ENCODE measurements around the gene POU2F3. TPM values are rescaled to one million over a fixed set of nuclear protein-coding genes. Genes with fewer than 3 reads are reported as not detected.
A peak's percentile ranks its signal among the peaks of the same experiment; 100 is the strongest.

The POU2F3 gene
- total RNA-seq, 6 experiments from 2014 or later = not detected

- H3K27ac Mint-ChIP-seq = no peak overlapping the region
Measured at GRCh38 chr11:120302001-120302805, 62.3 kb downstream of the POU2F3 start.

GRCh38 chr11:120303004-120303637 lies 63.2 kb downstream of the POU2F3 start:
- Mint-ChIP-seq H3K4me3 (no peak overlapping the region), H3K9me3 (no peaks in the 10 kb centered on the region), H3K4me1 (ENCODE audit: low read depth) (peaks cover 29% of the 10 kb centered on the region), H3K27ac (no peak overlapping the region), H3K36me3 (ENCODE audit: low read depth) (no peaks in the 10 kb centered on the region), H3K27me3 (ENCODE audit: insufficient read depth) (peaks cover 26% of the 10 kb centered on the region)
- DNase-seq = peak; percentile 67
- peak; percentile 99 for TF ChIP-seq CTCF (IDR thresholded peaks at IDR 0.05)

More at GRCh38 chr11:120302001-120302805, 62.3 kb downstream of the POU2F3 start:
- DNase-seq = no peak
- Mint-ChIP-seq H3K4me3 (no peak overlapping the region), H3K4me1 (ENCODE audit: low read depth) (peaks cover 29% of the 10 kb centered on the region), H3K36me3 (ENCODE audit: low read depth) (no peaks in the 10 kb centered on the region), H3K27me3 (ENCODE audit: insufficient read depth) (peaks cover 29% of the 10 kb centered on the region), H3K9me3 (no peaks in the 10 kb centered on the region)
- TF ChIP-seq CTCF (IDR thresholded peaks at IDR 0.05) = no peak

- DNase-seq = no peak
- H3K9me3 Mint-ChIP-seq = no peaks in the 10 kb centered on the region
- no peaks in the 10 kb centered on the region for H3K36me3 Mint-ChIP-seq (ENCODE audit: low read depth)
- TF ChIP-seq CTCF (IDR thresholded peaks at IDR 0.05) = no peak
- no peak overlapping the region for H3K4me3 Mint-ChIP-seq
- peaks cover 29% of the 10 kb centered on the region for H3K4me1 Mint-ChIP-seq (ENCODE audit: low read depth)
- H3K27ac Mint-ChIP-seq = no peak overlapping the region
- H3K27me3 Mint-ChIP-seq (ENCODE audit: insufficient read depth) = peaks cover 16% of the 10 kb centered on the region
Measured at GRCh38 chr11:120304526-120304925, 64.6 kb downstream of the POU2F3 start.

GRCh38 chr11:120305286-120305685 lies 65.3 kb downstream of the POU2F3 start:
- no peak overlapping the region for H3K27ac Mint-ChIP-seq
- H3K36me3 Mint-ChIP-seq (ENCODE audit: low read depth) = no peaks in the 10 kb centered on the region
- H3K9me3 Mint-ChIP-seq = no peaks in the 10 kb centered on the region
- no peak for DNase-seq
- no peak for TF ChIP-seq CTCF (IDR thresholded peaks at IDR 0.05)
- peaks cover 29% of the 10 kb centered on the region for H3K4me1 Mint-ChIP-seq (ENCODE audit: low read depth)
- no peak overlapping the region for H3K4me3 Mint-ChIP-seq
- peaks cover 12% of the 10 kb centered on the region for H3K27me3 Mint-ChIP-seq (ENCODE audit: insufficient read depth)

- peak; percentile 88 for DNase-seq
- Mint-ChIP-seq H3K4me1 (ENCODE audit: low read depth) (peaks cover 29% of the 10 kb centered on the region), H3K27ac (peak overlapping the region; percentile 74), H3K36me3 (ENCODE audit: low read depth) (no peaks in the 10 kb centered on the region), H3K4me3 (no peak overlapping the region), H3K9me3 (no peaks in the 10 kb centered on the region), H3K27me3 (ENCODE audit: insufficient read depth) (peaks cover 8% of the 10 kb centered on the region)
- TF ChIP-seq CTCF (IDR thresholded peaks at IDR 0.05) = peak; percentile 81
Measured at GRCh38 chr11:120306519-120307242, 66.7 kb downstream of the POU2F3 start.
